Inferior parietal cortex (tissue), 1 donor: ENCODE measurements around the gene KCNIP3.
"Not testable (repeated sequence)": the region's sequence is repeated elsewhere in the genome, so short reads cannot be mapped to it uniquely, and the experiment has no call there.

Experiments used
- DNase-seq: peaks from one replicate; pipeline ENCODE4 v3.0.0-alpha.2; 2016; ENCODE audit errors: extremely low spot score

KCNIP3 gene

GRCh38 chr2:95346738-95347671 is 49.9 kb downstream of the KCNIP3 start:
- no peak for DNase-seq

- no peak for DNase-seq
Observed at GRCh38 chr2:95347681-95348608, 50.8 kb downstream of the KCNIP3 start.

DNA sequence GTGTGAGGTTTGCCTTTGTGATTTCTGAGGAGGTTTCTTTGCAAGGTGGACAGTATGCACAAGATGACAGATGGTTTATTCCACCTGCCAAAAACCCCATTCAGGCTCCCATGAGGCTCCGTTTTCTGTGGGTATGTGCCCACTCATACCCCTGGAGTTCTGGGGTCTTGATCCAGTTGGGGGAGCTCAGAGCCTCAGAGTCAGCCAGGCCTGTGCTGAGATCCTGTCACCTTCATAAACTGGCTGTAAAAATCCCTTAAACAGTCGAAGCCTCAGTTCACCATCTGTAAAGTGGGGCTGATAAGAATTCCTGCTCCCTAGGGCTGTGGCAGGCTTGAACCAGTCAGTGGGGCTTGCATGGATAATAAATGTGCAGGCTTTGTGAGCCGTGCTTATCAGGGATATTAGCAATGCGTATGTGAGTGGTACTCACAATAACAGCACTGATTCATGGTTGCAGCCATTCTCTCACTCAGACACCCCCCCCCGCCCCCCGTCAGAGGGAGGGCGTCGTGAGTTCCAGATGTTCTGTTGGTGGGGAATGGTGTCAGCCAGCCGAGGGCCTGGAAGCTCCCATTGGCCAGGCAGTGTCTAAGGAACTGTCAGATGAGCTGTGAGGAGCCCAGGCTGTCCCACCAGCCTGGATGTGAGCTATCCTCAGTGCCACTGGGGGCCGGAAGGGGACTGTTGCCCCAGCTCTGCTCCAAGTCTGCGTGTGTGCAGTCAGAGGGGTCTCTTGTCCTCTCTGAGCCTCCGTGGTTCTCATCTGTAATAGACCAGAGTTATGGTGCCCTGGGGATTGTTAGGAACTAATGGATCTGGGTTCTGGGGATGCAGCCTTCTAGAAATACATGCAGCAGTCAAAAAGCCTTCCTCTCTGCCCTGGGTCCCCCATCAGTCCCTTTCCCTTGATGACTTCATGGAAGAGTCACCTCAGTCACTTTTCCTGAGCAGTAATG is 51.7 kb downstream of the KCNIP3 start:
- DNase-seq, result no peak

DNA sequence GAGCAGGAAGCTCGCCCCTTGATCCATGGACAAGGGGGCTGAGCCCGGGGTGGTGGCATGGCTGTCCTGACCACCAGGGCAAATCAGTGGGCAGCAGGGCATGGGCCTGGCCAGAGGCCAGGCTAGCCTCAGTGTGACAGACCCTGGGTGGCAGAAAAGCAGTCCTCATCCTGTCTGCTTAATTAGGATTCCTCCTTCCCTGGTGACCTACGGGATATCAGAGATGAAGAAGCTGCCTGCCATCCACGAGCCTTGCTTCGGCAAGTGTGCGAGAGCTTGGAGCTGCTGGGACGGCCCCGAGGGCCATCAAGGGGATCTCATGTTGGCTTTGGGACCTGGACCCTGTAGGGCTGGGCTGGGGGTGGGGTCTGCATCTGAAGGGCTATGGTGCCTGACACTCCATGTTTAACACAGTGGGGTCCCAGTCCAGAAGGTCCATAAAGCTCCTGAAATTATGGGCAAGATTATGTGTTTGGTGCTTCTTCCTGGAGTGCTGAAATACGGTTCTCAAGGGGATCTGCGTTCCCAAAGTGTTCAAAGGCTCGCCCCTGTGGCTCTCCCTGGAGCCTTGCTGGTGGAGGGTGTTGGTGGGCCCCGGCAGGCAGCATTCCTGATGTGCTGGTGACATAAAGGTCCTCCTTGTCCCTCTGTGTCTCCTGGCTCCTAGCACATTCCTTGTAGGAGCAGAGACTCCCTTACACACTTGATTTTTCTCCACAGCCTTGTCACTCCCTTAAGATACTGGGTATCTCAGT is 52.6 kb downstream of the KCNIP3 start:
- DNase-seq, result no peak

GRCh38 chr2:95350368-95350767 is 53.2 kb downstream of the KCNIP3 start:
- no peak for DNase-seq

DNA sequence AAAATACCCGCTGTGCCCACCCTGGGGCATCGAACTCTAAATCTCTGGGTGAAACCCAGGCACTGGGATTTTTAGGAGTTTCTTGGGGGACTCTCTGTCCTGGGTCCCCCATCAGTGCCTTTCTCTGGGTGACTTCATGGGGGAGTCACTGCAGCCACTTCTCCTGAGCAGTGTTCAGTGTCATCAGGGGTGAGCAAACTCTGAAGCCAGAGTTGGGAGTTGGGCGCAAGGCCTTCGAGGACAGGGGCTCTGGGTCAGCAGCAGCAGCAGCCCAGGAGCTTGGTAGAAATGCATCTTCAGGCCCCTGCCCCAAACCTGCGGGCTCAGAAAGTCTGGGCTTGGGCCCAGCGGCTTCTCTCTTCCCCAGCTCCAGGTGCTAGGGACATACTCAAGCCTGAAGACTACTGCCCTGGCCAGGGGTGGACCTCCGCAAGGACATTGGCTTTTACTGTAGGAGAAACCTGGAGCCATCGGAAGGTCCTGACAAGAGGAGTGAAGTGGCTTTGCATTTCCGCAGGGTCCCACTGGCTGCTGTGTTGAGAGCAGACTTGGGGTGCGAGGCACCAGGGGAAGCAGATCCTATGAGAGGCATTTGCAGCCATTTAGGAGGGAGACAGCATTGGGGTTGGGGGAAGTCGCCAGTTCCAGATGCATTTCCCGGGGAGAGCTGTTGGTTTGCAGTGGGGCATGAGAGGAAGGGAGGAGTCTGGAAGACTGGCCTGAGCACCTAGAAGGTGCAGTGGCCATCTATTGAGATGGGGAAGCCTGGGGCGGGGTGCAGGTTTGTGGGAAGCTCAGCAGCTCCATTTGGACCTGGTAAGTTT is 53.8 kb downstream of the KCNIP3 start:
- DNase-seq, result no peak

- DNase-seq, result no peak
Observed at GRCh38 chr2:95351598-95351915, 54.4 kb downstream of the KCNIP3 start.

DNA sequence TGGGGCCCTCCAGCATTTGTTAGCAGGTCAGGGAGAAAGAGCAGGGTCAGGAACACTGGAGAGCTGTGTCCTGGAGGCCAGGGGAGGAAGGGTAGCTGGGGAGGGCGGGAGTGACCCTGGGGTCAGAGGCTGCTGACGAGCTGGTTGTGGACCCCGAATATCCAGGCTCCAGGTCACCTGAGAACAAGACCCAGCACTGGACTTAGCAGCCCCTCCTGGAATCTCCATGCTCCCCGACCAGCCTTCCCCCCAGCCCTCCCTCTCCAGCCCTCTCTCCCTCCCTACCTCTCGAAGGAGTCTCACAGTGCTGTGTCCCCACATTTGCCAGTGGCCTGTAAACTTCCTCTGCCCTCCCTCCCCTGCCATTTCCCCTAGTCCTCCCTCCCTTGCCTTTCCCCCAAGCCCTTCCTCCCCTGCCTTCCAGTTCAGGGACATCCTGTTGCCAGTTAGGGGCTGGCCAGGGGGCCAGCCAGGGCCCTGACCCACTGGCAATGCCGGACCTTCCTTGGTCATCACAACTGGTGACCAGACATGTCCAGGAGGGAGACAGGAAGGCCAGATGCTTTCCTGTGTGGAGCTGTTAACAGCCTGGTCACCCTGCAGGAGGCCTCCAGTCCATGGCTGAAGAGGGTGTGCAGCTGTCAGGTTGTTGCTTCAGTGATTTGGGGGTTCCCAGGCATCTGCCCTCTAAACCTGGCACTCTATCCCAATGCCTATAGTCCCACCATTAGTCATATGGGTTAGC is 55.3 kb downstream of the KCNIP3 start:
- no peak for DNase-seq

DNA sequence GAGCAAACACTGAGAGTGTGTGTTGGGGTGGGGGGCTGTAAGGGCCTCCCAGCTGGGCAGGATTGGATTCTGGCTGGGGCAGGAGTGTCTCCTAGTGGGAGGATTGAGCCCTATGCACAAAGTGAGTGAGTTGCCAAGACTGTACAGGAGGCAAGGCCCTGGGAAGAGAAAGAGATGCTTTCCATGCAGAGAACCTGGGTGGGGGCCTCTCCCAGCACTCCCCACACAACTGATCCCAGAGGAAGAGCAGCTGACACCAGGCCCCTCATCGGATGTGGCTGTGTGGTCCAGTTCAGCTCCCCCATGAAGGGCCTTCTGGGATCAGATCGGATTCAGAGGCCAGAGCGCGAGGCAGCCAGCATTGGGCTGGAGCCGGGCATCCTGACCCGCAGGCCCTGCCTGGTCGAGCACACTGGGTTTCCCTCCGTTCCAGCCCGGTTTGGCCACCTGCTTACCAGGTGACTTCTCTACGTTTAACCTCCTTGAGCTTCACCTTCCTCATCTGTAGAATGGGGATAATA is 56.0 kb downstream of the KCNIP3 start:
- DNase-seq, result no peak

DNA sequence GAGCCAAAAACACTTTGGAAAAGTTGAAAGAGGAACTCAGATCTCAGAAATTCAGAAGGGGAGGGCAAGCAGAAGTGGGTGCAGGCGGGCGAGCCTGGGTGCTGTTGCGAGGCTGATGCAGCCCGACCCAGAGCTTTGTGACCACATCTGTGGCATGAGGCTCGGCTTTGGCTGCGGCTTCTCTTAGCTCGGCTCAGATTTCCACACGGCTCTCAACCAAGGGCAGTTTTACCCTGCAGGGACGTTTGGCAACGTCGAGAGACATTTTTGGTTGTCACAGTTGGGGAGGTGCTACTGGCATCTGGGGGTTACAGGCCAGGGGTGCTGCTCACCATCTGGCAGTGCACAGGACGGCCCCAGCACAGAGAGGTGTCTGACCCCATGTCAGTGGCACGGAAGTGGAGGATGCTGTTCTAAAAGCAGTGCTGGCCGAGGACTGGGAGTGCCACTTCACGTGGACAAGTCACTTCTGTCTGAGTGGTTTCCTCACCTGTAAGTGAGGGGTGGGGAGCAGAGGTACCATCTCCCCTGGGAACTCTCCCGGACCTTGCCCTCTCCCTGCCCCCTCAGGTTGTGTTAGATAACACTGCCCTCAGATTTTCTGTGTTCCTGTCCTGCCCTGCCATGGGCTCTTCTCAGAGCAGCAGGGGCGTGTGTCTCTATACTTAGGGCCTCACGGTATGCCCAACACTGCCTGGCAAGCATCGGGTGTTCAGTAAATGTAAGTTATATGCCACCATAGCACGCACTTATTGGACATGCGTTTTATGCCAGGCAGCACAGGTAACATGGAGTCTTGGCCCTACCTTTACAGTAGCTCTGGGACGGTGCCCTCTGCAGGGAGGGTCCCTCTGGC is 56.7 kb downstream of the KCNIP3 start:
- DNase-seq, result no peak

GRCh38 chr2:95354469-95354901 is 57.3 kb downstream of the KCNIP3 start:
- DNase-seq, result no peak

GRCh38 chr2:95354925-95355324 is 57.8 kb downstream of the KCNIP3 start:
- no peak for DNase-seq

DNA sequence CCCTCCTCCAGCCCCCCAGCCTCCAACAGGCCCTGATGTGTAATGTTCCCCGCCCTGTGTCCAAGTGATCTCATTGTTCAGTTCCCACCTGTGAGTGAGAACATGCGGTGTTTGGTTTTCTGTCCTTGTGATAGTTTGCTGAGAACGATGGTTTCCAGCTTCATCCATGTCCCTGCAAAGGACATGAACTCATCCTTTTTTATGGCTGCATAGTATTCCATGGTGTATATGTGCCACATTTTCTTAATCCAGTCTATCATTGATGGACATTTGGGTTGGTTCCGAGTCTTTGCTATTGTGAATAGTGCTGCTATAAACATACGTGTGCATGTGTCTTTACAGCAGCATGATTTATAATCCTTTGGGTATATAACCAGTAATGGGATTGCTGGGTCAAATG is 58.3 kb downstream of the KCNIP3 start:
- DNase-seq, result not testable (repeated sequence)

DNA sequence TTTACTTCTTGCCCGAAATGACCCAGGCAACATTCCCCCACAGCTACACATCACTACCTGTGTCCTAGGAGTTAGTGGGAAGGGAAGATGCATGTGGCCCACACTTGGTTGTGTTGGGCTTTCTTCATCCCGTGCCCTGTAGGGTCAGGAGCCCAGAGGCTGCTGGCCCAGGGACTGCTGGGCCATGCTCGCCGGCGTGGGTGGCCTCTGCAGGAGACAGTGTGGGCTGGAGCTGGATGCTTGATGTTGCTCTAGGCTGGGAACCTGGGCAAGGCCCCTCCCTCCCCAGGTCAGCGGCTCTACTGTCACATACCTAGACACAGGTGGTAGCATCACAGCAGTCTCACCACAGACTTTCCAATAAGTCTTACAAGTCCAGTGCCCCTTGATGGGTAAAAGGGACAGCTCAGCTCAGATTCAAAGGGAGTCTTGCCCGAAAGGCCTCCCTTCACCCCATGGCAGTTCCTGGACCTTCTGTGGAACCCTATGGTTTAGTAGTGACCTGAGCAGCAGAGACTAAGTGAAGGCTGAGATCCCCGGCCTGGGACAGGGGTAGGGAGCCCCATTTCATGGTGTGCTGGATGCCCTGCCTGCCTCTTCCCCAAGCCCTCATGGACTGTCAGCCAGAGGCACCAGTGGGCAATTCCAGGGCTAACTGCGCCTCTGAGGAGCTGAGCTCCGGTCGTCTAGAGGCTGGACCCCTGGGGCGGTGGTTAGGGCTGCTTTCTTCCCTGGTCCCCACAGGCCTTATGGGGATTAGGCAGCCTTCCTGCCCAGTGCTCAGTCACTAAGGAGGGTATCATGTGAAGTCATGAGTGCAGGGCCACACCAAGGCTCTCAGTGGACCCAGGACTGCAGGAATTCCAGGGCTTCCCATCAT is 59.9 kb downstream of the KCNIP3 start:
- no peak for DNase-seq

DNA sequence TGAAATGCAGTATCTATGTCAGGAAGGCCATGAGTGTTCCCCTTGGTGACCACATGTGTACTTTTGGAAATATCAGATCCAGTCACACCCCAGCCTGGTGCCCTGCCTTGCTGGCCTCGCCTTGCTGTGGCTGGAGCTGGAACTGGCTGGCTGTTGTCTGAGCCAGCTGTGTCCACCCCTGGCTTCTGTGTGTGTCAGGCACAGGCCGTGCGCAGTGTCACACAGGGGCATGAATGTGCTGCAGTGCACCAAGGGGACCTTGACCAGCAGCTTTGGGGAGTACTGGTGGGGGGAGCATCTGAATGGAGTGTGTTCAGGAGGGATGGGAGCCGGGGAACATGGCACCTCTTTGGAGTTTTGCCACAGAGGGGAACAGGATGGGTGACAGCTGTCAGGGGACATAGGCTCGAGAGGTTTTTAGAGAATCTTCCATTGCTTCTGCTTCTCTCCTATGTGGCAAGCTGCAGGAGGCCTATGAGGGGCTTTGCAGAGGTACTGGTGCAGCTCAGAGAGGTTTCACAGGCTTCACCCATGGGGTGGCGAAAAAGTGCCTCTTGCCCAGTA is 60.7 kb downstream of the KCNIP3 start:
- no peak for DNase-seq

GRCh38 chr2:95359031-95359430 is 61.9 kb downstream of the KCNIP3 start:
- no peak for DNase-seq

- DNase-seq, result no peak
Observed at GRCh38 chr2:95359501-95359930, 62.4 kb downstream of the KCNIP3 start.
